ENCODE results near the gene ZDHHC18.

Gene ZDHHC18

DNA sequence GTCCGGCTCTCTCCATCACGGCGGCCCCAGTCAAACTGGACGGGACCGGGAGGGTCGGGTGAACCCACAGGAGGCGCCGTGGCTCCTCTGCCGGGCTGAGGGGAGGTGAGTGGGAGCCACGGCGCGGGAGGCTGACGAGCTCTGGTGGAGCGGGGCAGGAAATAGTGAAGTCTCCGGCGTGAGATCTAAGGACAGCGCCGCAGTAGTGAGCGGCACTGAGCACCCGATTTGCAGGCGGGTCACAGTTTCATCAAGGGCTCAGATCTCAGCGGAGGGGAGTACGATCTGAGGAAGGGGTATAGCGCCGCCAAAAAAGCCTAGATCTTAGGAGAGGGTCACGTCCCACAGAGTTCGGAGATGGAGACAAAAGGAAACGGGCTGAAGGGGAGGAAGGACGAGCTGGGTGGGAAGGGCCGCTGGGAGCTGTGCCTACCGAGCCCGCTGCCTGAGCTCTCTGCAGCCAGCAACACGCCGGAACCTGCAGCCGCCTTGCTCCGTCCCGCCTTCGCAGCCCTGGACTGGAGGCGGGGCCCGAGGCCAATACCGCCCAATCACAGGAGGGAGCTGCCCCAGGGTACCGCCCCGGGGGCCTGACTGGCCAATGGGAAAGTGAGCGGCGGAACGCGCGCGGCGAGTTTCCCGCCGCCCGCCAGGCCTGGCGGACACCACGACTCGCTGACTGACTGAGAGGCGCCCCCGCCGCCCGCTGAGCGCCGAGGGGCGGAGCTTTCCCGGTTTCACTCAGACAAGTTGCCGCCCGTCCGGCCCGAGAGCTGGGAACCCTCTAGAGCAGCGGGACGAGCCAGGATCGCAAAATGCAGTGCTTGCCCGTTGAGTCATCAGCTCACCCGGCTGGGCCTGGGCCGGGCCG, 38.4 kb downstream of the ZDHHC18 start (continued):
- TF ChIP-seq KLF8 (tag by site-specific recombination; IDR thresholded peaks at IDR 0.05), result peak; percentile 74
- TF ChIP-seq ZNF362 (tag by site-specific recombination; IDR thresholded peaks at IDR 0.05), result no peak
- no peak for TF ChIP-seq TCF7L2 (IDR thresholded peaks at IDR 0.05; ENCODE audit: borderline replicate concordance, low read depth, low read length)
- TF ChIP-seq ZNF2 (tag by site-specific recombination; IDR thresholded peaks at IDR 0.05), result no peak; the same call in none of the 2 replicates
- TF ChIP-seq, protein P1, sequence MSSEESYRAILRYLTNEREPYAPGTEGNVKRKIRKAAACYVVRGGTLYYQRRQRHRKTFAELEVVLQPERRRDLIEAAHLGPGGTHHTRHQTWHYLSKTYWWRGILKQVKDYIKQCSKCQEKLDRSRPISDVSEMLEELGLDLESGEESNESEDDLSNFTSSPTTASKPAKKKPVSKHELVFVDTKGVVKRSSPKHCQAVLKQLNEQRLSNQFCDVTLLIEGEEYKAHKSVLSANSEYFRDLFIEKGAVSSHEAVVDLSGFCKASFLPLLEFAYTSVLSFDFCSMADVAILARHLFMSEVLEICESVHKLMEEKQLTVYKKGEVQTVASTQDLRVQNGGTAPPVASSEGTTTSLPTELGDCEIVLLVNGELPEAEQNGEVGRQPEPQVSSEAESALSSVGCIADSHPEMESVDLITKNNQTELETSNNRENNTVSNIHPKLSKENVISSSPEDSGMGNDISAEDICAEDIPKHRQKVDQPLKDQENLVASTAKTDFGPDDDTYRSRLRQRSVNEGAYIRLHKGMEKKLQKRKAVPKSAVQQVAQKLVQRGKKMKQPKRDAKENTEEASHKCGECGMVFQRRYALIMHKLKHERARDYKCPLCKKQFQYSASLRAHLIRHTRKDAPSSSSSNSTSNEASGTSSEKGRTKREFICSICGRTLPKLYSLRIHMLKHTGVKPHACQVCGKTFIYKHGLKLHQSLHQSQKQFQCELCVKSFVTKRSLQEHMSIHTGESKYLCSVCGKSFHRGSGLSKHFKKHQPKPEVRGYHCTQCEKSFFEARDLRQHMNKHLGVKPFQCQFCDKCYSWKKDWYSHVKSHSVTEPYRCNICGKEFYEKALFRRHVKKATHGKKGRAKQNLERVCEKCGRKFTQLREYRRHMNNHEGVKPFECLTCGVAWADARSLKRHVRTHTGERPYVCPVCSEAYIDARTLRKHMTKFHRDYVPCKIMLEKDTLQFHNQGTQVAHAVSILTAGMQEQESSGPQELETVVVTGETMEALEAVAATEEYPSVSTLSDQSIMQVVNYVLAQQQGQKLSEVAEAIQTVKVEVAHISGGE (tag by site-specific recombination; conservative IDR thresholded peaks at IDR 0.05; ENCODE audit: low read depth), result peak; percentile 51; the same call in 1 of the 2 replicates
- TF ChIP-seq ZNF37A (tag by site-specific recombination; IDR thresholded peaks at IDR 0.05), result no peak
- TF ChIP-seq ZNF776 (tag by site-specific recombination; IDR thresholded peaks at IDR 0.05; ENCODE audit: borderline replicate concordance), result no peak
- no peak for TF ChIP-seq ZNF404 (tag by site-specific recombination; IDR thresholded peaks at IDR 0.05)
- peak; percentile 97 for TF ChIP-seq ZNF600 (tag by site-specific recombination; IDR thresholded peaks at IDR 0.05)
- TF ChIP-seq ZNF223 (tag by site-specific recombination; IDR thresholded peaks at IDR 0.05), result no peak
- no peak for TF ChIP-seq ZNF558 (tag by site-specific recombination; IDR thresholded peaks at IDR 0.05)
- TF ChIP-seq ZNF544 (tag by site-specific recombination; IDR thresholded peaks at IDR 0.05), result no peak
- TF ChIP-seq ZFP69B (tag by site-specific recombination; IDR thresholded peaks at IDR 0.05), result peak; percentile 75; the same call in 1 of the 2 replicates
- TF ChIP-seq ZSCAN16 (tag by site-specific recombination; IDR thresholded peaks at IDR 0.05), result peak; percentile 69; the same call in 1 of the 2 replicates
- peak; percentile 70 for TF ChIP-seq ZXDB (tag by site-specific recombination; IDR thresholded peaks at IDR 0.05)
- TF ChIP-seq ZNF133 (tag by site-specific recombination; IDR thresholded peaks at IDR 0.05), result no peak
- no peak for TF ChIP-seq ZNF10 (tag by site-specific recombination; IDR thresholded peaks at IDR 0.05)
- peak; percentile 77 for TF ChIP-seq SP7 (tag by site-specific recombination; IDR thresholded peaks at IDR 0.05)
- TF ChIP-seq PRDM1 (tag by site-specific recombination; IDR thresholded peaks at IDR 0.05), result no peak
- TF ChIP-seq, protein P2, sequence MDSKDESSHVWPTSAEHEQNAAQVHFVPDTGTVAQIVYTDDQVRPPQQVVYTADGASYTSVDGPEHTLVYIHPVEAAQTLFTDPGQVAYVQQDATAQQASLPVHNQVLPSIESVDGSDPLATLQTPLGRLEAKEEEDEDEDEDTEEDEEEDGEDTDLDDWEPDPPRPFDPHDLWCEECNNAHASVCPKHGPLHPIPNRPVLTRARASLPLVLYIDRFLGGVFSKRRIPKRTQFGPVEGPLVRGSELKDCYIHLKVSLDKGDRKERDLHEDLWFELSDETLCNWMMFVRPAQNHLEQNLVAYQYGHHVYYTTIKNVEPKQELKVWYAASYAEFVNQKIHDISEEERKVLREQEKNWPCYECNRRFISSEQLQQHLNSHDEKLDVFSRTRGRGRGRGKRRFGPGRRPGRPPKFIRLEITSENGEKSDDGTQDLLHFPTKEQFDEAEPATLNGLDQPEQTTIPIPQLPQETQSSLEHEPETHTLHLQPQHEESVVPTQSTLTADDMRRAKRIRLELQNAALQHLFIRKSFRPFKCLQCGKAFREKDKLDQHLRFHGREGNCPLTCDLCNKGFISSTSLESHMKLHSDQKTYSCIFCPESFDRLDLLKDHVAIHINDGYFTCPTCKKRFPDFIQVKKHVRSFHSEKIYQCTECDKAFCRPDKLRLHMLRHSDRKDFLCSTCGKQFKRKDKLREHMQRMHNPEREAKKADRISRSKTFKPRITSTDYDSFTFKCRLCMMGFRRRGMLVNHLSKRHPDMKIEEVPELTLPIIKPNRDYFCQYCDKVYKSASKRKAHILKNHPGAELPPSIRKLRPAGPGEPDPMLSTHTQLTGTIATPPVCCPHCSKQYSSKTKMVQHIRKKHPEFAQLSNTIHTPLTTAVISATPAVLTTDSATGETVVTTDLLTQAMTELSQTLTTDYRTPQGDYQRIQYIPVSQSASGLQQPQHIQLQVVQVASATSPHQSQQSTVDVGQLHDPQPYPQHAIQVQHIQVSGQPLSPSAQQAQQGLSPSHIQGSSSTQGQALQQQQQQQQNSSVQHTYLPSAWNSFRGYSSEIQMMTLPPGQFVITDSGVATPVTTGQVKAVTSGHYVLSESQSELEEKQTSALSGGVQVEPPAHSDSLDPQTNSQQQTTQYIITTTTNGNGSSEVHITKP (tag by site-specific recombination; IDR thresholded peaks at IDR 0.05), result peak; percentile 66; the same call in 1 of the 2 replicates
- TF ChIP-seq ZSCAN4 (tag by site-specific recombination; IDR thresholded peaks at IDR 0.05), result no peak
- no peak for TF ChIP-seq SCRT2 (tag by site-specific recombination; IDR thresholded peaks at IDR 0.05)
- TF ChIP-seq ZNF514 (tag by site-specific recombination; IDR thresholded peaks at IDR 0.05), result no peak
- no peak; the same call in none of the 2 replicates for TF ChIP-seq ZNF76 (tag by site-specific recombination; IDR thresholded peaks at IDR 0.05; ENCODE audit: borderline replicate concordance, low read depth)
- no peak for TF ChIP-seq ZNF704 (tag by site-specific recombination; IDR thresholded peaks at IDR 0.05)
- TF ChIP-seq ZNF785 (tag by site-specific recombination; IDR thresholded peaks at IDR 0.05), result no peak
- peak; percentile 80; the same call in 1 of the 2 replicates for TF ChIP-seq GLI4 (tag by site-specific recombination; IDR thresholded peaks at IDR 0.05)
- no peak; the same call in 1 of the 2 replicates for TF ChIP-seq RBAK (tag by site-specific recombination; IDR thresholded peaks at IDR 0.05)

Data from HEK293 (cell line).